Lower leg skin (tissue), 4 donors: ENCODE data around the gene TULP4. TPM values are rescaled to one million over a fixed set of nuclear protein-coding genes. Genes with fewer than 3 reads are reported as not detected.
"Not testable (repeated sequence)": the region's sequence is repeated elsewhere in the genome, so short reads cannot be mapped to it uniquely, and the experiment has no call there.

Experiments
- DNase-seq, 2 donors: peaks; one replicate each; pipeline ENCODE4 v3.0.0-alpha.2; 2019; ENCODE audit warnings: low spot score in 2 of 2
- H3K4me3 ChIP-seq: fragments of 200-600 bp; sonication (generic); 2 replicates; pipeline ENCODE4 v1.5.1; 2017; ENCODE audit warnings: mild to moderate bottlenecking, low read depth; ENCODE audit not compliant: poor library complexity, severe bottlenecking
- POLR2A ChIP-seq, 2 donors: fragments of 450-650 bp; IDR thresholded peaks; one replicate each; pipeline ENCODE4 v1.6.1; 2016 to 2017; ENCODE audit warnings: antibody characterized with exemption in 2 of 2, mild to moderate bottlenecking in 1 of 2, moderate library complexity in 1 of 2
- WGBS, 2 donors: methylation state at CpG; one replicate each; pipeline ENCODE4 v1.1.5; 2018; 5-methylcytosine and 5-hydroxymethylcytosine counted together
- intact Hi-C: fragments of 100-400 bp; cut with DNase I; formaldehyde crosslinking; loops from one replicate; pipeline ENCODE4 v1.15.0; 2023; ENCODE audit warnings: low total_unique reads
- total RNA-seq, 4 donors: library from RNA; depleted of rRNA; stranded (reverse); fragments of >200 nt; gene quantifications; one replicate each; pipeline ENCODE4 v1.1.0, GENCODE V29; 2016
- TF ChIP-seq, protein P1 (sequence below), 3 donors: fragments of 450-650 bp; IDR thresholded peaks; one replicate each; pipeline ENCODE4 v1.5.1; 2016; ENCODE audit warnings: antibody characterized with exemption in 3 of 3, mild to moderate bottlenecking in 3 of 3, moderate library complexity in 2 of 3

TULP4 gene
- total RNA-seq, 4 donors from 2014 or later = 141 to 198 (median 148) TPM

DNA sequence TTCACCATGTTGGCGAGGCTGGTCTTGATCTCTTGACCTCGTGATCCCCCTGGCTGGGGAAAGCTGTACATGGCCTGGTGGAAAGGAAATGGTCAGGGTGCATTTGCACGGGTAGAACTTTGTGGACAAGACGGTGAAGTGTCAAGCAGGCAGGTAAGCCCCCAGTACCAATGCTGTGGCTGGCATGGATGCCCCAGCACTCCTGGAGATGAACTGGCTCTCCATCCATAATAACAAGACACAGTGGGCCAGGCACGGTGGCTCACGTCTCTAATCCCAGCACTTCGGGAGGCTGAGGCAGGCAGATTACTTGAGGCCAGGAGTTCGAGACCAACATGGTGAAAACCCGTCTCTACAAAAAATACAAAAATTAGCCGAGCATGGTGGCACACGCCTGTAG lies 210.4 kb downstream of the TULP4 start:
- TF ChIP-seq, protein P1, sequence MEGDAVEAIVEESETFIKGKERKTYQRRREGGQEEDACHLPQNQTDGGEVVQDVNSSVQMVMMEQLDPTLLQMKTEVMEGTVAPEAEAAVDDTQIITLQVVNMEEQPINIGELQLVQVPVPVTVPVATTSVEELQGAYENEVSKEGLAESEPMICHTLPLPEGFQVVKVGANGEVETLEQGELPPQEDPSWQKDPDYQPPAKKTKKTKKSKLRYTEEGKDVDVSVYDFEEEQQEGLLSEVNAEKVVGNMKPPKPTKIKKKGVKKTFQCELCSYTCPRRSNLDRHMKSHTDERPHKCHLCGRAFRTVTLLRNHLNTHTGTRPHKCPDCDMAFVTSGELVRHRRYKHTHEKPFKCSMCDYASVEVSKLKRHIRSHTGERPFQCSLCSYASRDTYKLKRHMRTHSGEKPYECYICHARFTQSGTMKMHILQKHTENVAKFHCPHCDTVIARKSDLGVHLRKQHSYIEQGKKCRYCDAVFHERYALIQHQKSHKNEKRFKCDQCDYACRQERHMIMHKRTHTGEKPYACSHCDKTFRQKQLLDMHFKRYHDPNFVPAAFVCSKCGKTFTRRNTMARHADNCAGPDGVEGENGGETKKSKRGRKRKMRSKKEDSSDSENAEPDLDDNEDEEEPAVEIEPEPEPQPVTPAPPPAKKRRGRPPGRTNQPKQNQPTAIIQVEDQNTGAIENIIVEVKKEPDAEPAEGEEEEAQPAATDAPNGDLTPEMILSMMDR (IDR thresholded peaks at IDR 0.05) = no peak
- TF ChIP-seq POLR2A (IDR thresholded peaks at IDR 0.05) = no peak
- intact Hi-C loops = loop anchor here (1.0 kb wide), 1 partner anchor 11 kb away; no protein-coding TSS in a partner anchor
- no peak overlapping the region for H3K4me3 ChIP-seq
- 90 to 94% methylated on average over 11 of the region's 11 CpGs for WGBS, 2 donors
- no peak for DNase-seq

DNA sequence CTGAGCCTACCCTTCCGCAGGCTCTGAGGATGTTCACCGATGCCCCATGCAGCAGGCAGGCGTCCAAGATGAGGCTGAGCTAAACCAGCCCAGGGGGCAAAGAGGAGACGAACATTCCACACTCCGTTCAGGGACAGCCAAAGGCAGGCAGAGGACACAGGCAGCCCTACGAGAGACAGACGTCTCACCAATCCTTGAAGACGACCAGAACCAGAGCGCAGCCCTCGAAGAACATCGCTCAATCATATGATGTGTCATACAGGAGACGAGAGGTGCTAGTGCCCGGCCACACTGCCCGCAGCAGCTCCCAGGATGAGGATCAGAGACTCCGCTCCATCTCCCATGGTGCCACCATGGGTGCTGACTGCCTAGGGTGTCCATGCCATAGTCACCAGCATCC lies 212.0 kb downstream of the TULP4 start:
- intact Hi-C loops = no loop called here
- TF ChIP-seq POLR2A (IDR thresholded peaks at IDR 0.05) = no peak
- TF ChIP-seq, protein P1 (IDR thresholded peaks at IDR 0.05) = no peak
- no peak overlapping the region for H3K4me3 ChIP-seq
- no peak for DNase-seq
- 86 to 94% methylated on average over 14 to 15 of the region's 15 CpGs for WGBS, 2 donors

DNA sequence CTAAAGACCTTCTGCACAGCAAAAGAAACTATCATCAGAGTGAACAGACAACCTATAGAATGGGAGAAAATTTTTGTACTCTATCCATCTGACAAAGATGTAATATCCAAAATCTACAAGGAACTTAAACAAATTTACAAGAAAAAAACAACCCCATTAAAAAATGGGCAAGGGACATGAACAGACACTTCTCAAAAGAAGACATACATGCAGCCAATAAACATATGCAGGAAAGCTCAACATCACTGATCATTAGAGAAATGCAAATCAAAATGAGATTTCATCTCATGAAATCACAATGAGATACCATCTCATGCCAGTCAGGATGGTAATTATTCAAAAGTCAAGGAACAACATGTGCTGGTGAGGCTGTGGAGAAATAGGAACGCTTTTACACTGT lies 215.6 kb downstream of the TULP4 start:
- intact Hi-C loops, DNase-seq, H3K4me3 ChIP-seq: not testable (repeated sequence)
- 71 to 94% methylated on average over 1 of the region's 1 CpG for WGBS, 2 donors

DNA sequence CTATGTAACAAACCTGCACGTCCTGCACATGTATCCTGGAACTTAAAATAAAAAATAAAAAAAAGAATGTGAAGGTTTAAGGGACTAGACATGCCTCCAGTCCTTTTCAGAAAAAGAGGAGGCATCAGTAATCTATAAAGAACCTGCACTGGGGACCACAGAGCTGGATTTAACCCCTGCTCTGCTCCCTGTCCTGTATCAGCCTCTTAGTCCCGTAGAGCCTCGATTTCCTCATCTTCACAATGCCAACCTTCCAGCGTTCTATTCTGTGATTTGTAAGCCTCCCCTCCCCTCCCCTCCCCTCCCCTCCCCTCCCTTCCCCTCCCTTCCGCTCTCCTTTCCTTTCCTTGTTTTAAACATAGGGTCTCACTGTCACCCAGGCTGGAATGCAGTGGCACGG lies 216.6 kb downstream of the TULP4 start:
- TF ChIP-seq, protein P1 (IDR thresholded peaks at IDR 0.05) = no peak
- no peak for TF ChIP-seq POLR2A (IDR thresholded peaks at IDR 0.05)
- intact Hi-C loops = no loop called here
- DNase-seq = no peak
- 79 to 83% methylated on average over 6 of the region's 6 CpGs for WGBS, 2 donors
- no peak overlapping the region for H3K4me3 ChIP-seq

DNA sequence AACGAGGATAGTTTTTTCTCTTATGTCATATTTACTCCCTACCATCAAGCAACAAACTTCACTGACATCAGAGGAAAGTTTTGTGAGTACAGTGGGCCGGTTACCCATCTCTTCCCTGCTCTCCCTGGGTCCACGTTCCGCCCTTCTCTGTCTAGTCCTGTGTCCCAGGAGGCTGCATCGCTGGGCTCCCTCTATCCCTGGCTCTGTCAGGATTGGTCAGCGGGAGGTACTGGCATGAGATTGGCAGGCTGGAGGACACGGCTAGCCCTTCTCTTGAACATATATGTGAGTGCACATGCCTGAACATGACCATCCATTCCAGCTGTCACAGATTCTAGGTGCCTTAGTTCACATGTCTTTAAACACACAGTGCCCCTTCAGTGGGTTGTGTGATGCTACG lies 217.4 kb downstream of the TULP4 start:
- WGBS, 2 donors = 76 to 77% methylated on average over 8 of the region's 8 CpGs
- H3K4me3 ChIP-seq = no peak overlapping the region
- no peak for TF ChIP-seq POLR2A (IDR thresholded peaks at IDR 0.05)
- TF ChIP-seq, protein P1 (IDR thresholded peaks at IDR 0.05) = no peak
- intact Hi-C loops = no loop called here
- no peak for DNase-seq

DNA sequence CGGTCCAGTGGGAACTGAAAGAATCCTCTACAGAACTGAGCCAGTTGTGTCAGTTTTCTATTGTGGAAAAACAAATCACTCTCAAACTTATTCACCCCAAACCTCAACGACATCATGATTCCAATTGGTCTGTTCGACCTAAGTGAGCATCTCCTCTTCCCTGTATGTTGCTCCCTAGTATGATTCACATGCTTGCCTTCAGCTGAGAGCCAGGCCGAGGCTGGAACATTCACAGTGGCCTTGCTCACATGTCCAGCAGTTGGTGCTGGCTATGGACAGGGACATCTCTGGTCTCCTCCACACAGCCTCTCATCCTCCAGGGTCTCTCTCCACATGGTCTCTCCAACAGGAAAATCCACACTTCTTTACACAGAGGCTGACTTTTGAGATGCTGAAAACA lies 219.3 kb downstream of the TULP4 start:
- H3K4me3 ChIP-seq = no peak overlapping the region
- DNase-seq = no peak
- intact Hi-C loops = no loop called here
- 79 to 80% methylated on average over 4 of the region's 4 CpGs for WGBS, 2 donors
- TF ChIP-seq POLR2A (IDR thresholded peaks at IDR 0.05) = no peak
- TF ChIP-seq, protein P1 (IDR thresholded peaks at IDR 0.05) = no peak
